ENCODE data around the gene UPF1.

The UPF1 gene

DNA sequence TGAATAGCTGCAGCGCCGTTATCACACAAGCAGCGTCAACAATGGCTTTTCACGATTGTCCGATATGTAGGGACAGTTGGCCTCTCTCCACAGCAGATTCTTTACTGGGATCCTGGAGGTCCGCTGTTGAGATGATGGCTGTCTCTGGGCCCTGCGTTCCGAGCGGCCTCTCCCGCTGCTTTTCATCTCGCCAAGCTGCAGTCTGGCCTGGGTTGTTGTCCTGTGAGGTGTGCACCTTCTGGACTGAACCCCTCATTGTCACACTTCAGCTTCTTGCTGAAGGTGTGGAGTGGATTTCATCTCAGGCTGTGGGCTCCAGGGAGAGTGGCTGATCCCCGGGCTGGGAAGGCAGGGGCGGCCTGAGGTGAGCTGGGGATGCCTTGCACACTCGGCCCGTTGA is 9.6 kb downstream of the UPF1 start:
- DNase-seq: no peak

DNA sequence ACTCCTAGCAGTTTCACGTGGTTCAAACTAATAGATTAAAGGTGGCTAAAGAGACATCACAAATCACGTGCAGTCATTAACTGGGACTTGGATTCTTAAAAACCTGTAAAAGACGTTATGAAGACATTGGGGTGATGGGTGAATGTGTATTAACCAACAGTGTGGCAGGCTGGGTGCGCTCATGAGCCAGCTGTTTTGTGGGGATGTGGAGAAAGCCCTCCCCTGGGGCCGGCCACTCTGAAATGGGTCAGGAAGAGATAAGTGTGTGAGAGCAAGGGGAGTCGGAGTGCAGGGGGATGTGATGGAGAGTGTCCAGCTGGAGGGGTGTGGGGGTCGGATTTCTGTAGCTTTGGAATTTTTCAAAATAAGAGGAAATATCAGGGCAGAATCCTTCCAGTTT is 10.4 kb downstream of the UPF1 start:
- DNase-seq: no peak

DNA sequence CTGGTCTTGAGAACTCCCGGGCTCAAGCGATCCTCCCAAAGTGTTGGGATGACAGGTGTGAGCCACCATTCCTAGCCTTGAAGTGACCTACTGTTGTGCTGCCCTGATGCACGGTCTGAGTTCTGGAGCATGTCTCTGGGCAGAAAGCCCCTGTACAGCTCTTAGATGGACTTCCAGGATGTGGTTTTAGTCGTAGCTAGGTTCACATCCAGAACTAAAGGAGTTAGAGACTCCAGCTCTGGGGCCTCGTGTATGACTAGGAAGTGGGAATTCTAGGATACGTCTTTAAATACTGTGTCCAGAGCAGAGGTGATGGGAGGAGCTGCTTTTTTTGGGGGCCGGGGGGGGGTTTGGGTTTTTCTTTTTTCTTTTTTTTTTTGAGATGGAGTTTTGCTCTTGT is 12.2 kb downstream of the UPF1 start:
- no peak for DNase-seq

DNA sequence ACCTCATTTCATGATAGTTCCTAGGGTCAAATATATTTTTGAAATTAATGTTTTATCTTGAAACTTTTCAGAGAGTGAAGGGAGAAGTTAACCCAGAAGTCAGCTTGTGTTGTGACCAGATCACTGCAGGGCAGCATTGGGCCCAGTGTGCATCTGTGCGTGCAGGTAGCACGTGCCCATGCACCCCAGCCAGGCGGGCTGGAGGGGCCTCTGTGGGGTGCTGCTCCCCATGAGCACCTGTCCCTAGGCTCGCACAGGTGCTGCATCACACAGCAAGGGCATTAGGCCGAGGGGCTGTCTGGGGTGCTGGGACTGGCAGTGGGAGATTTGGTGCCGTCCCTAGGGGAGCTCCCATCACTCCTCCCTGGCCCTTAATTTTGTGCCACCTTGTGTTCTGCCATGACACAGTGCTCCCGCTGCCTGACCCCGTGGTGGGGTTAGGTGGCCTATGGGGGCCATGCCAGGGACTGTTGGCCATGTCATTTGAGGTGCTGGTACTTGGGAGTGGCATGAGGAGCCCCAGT is 13.1 kb downstream of the UPF1 start:
- no peak for DNase-seq

DNA sequence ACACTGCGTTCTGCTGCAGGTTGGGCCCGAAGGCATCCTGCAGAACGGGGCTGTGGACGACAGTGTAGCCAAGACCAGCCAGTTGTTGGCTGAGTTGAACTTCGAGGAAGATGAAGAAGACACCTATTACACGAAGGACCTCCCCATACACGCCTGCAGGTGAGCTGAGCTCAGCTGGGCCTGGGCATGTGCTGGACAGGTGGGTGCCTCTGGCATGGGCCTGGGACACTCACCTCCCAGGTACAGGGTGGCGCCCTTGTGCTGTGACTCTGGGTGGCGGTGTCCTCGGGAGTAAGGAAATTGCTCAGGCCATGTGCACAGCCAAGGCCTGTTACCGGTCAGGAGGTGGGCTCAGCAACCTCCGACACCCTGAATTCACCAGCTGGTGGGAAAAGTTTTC is 14.2 kb downstream of the UPF1 start:
- no peak for DNase-seq

DNA sequence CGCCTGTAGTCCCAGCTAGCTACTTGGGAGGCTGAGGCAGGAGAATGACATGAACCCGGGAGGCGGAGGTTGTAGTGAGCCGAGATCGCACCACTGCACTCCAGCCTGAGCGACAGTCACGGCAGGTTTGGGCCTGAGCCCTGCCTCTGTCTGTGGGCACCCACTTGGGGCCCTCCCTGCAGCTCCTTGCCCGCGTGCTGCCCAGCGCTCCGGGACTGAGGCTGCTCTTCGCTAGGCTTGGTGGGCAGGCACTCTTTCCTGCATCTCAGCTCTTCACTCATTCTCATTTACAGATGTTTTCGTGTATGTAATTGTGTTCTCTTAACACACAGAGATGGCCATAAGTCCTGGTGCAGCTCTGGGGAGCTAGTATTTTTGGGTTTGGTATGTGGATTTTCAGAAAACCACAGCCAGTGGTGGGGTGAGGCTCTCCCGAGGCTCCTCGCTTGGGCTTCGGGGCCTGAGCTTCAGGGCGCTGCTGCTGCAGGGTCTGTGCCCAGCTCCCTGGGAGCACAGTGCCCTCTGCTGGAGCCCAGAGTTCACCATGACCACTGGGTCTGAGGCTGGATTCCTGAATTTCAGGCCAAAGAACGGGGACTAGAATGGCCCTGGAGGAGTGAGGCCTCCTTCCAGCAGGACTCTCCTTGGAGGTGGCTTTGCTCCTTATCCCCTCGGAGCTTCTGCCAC is 15.2 kb downstream of the UPF1 start:
- peak; percentile 67 for DNase-seq

DNA sequence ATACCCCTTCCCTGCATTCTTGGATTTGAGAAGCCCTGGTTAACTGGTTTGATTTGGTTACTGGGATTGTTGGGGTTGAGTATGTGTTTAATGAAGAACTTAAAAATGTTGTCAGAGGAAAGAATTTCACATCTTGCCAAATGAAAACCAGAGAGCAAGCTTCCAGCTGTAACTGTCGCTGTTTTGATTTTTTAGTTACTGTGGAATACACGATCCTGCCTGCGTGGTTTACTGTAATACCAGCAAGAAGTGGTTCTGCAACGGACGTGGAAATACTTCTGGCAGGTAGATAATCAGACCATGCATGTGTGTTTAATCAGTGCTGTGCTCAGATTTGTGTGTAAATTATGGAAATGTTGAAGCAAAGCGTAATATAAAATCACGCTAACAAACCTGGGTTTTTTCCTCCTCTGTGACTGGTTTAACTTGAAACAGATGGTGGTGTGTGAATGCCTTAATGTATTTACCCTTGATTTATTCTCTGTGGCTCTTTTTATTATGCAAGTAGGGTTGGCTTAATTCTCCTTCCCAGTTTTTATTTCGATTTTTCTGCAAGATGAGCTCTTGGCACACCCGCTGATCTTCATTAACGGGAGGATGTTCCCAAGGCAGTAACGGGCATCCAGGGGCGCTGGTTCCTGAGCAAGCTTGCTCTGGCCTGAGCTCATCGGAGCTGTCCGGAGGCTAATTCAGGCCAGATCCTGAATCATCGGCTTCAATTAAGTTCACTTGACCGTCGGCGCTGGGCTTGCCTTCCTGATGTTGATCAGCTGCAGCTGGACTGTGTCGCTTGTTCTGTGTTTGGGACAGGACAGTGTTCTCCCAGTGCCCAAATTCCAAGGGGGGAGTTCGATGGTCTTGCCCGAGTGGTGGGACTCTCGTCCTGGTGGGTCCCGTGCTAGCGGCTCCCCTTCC is 16.0 kb downstream of the UPF1 start:
- no peak for DNase-seq

DNA sequence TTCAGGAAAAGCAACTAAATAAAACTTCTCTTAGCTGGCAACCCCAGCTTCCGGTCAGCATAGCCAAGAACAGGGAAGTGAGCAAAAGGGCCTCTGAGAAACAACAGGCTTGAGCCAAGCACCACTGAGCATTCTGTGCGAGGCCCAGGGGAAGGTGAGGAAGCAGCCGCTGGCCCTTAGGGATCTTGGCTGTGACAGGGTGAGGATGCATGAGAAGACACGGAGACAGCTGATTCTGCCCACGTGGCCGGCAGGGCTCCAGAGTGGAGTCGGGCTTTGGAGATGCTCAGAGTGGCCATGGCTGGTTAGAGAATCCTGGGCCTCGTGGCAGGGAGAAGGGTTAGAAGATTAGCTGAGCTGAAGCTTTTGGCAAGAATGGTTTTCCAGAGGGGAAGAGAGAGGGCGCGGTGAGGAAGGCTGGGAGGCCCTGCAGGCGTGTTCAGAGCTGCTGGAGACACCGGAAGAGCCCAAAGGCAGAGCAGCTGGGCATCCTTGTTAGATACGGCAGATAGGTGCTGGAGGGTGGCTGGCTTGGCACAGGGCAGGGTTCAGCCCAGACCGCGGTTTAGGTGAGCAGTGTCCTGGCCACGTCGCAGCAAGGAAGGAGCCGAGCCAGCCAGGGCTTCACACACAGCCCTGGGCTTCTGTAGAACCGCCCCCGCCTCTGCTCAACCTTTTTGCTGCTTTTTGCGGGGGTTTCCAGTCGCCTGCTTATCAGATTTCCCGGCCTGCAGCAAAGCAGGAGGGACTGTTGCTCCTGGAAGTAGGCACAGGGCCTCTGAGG is 17.3 kb downstream of the UPF1 start:
- peak; percentile 39 for DNase-seq

DNA sequence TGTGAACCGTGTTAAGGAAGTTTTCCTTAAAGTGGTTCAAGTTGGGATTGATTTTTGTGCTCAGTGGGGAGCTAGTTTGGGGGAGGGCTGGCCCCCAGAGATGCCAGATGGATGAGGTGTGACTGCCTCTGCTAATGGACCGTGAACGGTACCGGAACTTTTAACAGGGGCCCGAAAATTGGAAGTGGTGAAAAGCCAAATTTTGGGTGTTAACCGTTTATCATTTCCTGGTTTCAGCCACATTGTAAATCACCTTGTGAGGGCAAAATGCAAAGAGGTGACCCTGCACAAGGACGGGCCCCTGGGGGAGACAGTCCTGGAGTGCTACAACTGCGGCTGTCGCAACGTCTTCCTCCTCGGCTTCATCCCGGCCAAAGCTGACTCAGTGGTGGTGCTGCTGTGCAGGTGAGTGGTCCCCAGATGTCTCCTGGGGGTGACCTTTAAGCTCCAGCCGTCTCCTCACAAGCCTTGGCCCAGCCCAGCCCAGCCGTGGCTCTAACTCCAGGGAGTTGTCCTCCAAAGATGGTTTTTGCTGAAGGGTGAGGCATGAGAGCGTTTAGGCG is 18.2 kb downstream of the UPF1 start:
- no peak for DNase-seq

DNA sequence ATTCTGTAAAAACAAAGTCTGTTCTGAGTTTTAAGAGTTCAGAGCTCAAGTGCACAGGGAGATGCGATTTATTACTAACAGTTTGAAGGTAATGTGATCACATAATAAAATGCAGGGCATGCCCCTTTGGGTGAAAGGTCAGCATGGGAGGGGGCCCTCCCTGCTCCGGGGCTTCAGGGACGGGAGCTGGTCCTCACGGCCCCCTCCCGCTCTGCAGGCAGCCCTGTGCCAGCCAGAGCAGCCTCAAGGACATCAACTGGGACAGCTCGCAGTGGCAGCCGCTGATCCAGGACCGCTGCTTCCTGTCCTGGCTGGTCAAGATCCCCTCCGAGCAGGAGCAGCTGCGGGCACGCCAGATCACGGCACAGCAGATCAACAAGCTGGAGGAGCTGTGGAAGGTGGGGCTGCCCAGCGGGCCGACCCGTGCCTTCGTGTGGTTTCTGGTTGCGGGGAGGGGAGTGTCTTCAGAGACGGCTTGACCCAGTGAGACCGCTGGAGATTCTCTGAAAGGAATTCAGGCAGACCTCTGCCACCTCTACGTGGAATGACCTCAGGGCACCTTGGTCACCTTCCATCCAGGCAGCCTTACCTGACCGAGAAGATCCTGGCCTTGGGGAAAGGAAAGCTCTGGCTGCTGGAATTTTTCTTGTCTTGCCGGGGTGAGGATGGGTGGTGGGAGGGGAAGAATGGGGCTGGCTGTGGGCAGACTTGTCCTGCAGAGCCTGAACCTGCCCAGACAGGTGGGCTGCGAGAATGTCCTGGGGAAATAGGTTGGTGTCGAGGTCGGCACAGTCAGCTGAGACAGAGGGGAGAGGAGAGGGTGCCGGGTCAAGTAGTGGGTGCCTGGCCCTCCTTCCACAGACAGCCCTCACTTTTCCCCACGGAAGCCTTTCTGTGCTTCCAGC is 19.0 kb downstream of the UPF1 start:
- no peak for DNase-seq

DNA sequence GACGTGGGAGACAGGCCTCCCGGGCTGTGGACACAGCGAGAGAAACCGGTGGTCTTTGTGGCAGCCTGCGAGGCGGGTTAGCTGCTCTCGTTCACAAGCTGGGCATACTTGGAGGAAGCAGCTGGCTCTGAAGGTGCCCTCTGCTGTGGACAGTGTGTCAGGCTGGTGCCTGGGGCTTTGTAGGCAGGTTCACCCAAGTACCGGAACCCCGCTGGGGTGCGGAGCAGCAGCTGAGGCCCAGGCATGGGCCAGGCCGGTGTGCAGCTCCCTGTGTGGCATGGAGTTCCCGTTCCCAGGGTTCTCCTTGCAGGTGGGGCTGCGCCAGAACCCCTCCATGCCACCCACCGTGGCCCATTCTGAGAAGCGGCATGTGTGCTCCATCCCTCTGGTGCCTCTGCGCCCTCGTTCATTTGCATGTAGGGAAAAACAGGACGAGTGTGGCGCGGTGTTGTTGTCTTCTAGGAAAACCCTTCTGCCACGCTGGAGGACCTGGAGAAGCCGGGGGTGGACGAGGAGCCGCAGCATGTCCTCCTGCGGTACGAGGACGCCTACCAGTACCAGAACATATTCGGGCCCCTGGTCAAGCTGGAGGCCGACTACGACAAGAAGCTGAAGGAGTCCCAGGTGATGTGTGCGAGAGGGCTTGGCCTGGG is 20.0 kb downstream of the UPF1 start:
- DNase-seq: no peak

DNA sequence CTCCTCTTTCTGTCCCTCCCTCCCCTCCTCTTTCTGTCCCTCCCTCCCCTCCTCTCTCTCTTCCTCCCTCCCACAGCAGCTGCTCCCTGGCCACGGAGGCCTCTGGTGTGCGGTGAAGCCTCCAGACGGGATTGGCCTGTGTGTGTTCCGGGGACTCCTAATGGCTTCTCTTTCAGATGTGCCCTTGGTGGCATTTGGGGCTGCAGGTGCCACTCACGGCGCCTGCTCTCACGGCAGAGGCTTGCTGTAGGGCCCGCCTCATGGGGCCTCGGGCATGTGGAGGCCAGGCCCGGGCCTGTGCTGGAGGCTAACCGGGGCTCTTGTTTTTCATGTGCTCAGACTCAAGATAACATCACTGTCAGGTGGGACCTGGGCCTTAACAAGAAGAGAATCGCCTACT is 20.9 kb downstream of the UPF1 start:
- no peak for DNase-seq

DNA sequence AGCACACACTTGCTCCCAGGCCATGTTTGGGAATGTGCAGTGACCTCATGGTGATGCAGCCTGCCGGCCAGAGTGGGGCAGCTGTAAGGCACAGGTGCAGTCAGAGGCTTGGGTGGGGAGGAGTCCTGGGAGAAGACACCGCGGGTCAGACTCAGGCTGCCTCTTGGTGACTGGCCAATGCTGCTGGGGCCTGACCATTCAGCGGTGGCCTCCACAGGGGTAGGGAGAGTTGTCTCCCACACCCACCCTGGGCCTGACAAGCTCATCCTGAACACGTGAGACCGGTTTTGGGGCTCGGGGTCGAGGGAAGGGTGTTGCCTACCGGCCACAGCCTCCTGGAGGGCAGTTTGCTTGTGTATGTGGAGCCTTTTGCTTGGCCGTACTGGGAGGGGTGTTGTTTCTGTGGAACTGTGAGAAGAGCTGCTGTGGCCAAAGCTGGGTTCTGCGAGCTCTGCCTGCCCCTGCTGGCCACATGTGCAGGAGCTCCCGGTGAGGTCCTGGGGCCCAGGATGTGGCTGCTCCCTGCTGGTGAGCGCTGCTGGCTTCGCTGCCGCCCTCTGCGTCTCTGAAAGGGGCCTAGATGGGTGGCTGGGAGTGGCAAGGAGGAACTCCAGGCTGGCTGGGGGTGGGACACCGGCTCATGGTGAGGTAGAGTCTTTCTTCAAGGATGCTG is 22.1 kb downstream of the UPF1 start:
- DNase-seq: no peak

DNA sequence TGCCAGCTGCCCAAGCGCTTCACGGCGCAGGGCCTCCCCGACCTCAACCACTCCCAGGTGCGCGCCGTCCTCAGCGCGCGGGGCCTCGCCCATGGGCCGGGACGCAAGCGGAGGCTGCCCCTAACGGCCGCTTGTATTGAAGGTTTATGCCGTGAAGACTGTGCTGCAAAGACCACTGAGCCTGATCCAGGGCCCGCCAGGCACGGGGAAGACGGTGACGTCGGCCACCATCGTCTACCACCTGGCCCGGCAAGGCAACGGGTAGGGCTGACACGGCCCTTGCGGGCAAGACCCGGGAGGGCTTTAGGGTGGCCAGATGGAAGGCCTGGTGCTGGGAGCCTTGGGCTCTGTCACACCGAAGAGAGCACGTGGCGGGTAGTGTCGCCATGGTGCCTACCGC is 23.2 kb downstream of the UPF1 start:
- no peak for DNase-seq

DNA sequence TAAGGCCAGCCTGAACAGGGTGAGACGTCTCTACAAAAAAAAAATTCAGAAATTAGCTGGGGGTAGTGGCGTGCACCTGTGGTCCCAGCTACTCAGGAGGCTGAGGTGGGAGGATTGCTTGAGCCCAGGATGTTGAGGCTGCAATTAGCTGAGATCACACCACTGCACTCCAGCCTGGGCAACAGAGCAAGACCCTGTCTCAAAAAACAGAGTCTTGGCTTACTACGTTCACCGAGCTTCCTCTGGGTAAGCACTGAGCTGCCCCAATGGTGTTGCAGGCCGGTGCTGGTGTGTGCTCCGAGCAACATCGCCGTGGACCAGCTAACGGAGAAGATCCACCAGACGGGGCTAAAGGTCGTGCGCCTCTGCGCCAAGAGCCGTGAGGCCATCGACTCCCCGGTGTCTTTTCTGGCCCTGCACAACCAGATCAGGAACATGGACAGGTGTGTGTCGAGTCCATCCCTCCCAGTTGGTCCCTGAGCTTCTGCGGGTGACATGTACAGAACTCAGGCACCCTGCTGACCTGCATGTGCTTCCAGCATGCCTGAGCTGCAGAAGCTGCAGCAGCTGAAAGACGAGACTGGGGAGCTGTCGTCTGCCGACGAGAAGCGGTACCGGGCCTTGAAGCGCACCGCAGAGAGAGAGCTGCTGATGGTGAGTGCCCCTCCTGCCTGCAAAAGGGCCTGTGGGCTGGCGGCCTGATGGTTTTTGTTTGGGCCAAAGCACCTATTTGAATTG is 24.1 kb downstream of the UPF1 start:
- DNase-seq: no peak

DNA sequence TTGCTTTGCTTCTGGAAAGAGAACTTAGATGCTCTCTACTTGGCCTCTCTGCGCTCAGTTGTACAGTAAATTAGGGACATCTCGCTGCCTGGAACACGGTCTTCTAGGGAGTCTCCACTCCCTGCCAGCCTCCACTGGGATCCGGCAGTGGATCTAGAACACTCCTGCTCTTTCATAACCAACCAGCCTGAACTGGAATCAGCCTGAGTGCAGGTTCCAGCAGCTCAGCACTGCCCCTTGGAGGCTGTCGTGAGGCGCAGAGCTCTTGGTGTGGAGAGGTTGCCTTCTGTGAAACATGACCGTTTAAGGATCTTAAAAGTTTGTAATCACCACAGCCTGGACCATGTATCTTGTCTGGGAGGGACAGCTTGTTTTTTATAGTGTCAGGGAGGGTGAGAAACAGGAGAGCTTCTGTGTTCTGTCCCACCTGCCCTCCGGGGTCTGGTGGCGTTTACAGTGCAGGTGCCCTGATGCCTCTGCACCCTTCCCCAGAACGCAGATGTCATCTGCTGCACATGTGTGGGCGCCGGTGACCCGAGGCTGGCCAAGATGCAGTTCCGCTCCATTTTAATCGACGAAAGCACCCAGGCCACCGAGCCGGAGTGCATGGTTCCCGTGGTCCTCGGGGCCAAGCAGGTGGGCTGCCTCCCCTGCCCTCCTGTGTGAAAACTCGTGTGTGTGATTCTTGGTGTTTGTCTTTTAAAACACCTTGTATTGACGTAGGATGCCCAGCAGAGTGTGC is 24.8 kb downstream of the UPF1 start:
- DNase-seq: peak; percentile 25

DNA sequence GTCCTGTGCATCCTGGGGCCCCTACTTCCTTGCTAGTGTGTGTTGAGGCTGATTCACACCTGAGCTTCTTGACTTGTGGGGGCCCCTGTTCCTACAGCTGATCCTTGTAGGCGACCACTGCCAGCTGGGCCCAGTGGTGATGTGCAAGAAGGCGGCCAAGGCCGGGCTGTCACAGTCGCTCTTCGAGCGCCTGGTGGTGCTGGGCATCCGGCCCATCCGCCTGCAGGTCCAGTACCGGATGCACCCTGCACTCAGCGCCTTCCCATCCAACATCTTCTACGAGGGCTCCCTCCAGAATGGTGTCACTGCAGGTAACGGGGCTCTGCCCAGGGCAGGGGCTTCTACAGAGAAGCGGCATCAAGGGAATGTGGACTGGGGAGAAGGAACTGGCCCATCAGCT is 25.5 kb downstream of the UPF1 start:
- no peak for DNase-seq

DNA sequence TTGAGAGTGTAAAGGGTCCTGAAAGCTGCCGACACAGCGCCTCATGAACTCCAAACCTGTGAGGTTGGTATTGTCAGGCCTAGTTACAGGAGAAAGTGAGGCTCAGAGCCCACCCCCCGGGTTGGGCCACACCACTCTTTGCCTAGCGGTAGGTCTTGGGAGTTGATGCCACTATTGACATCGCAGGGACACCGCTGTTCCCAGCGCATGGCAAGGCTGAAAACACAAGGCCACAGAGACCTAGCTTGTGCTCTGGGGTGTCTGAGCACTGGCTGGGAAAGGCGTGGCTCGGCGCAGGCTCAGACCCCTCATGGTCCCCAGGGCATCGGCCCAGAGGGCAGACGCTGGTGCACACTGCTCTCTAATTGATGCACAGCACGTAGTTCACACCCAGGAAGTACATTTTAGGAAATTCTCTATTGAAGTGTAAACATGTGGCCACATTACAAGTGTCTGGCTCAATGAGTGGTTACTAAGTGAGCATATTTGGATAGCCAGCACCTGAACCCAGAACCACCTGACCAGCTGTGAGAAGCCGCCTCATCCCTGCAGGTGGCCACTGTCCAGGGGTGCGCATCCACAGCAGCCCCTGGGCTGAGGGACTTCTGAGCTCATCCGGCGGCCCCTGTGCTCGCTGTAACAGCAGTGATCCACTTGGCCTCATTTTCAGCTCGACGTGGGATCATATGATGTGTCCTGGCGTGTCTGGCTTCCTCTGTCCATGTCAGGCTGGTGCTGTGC is 27.3 kb downstream of the UPF1 start:
- DNase-seq: no peak
